HT1080 (cell line): ENCODE results near the gene NXN. TPM values are rescaled to one million over a fixed set of nuclear protein-coding genes. Genes with fewer than 3 reads are reported as not detected.

Experiments used
- small RNA-seq: library from RNA; depleted of rRNA; stranded (forward); fragments of <200 nt; gene quantifications from one replicate; pipeline ENCODE3, GENCODE V24; 2014
- total RNA-seq: library from RNA; depleted of rRNA; stranded (reverse); fragments of >200 nt; shearing (Covaris generic); gene quantifications from 2 replicates; pipeline ENCODE4 v1.2.3, GENCODE V29; 2014; rRNA removed

The NXN gene
- total RNA-seq, 1 experiment from 2014 or later = 3.5 TPM

Small RNAs within 50 kb of the gene (small RNA-seq; reads per million reads assigned to genes)
- gene MIR3183 = not detected

Other genes with a start within 250 kb of the NXN start
- 27.0 and 39.4 TPM in 2 replicates for gene TLCD3A, start 247.2 kb downstream of the NXN start, total RNA-seq
- gene GEMIN4, start 227.5 kb downstream of the NXN start, total RNA-seq = 34.9 and 43.5 TPM in 2 replicates
- gene GLOD4, start 197.5 kb downstream of the NXN start, total RNA-seq = 46.7 and 59.4 TPM in 2 replicates
- 49.7 and 58.0 TPM in 2 replicates for gene MRM3, start 197.4 kb downstream of the NXN start, total RNA-seq
- gene TIMM22, start 17.4 kb upstream of the NXN start, total RNA-seq = 25.2 and 25.8 TPM in 2 replicates
- gene ABR, start 200.2 kb upstream of the NXN start, total RNA-seq = 64.7 and 71.2 TPM in 2 replicates